H1 (cell line): Measurements from ENCODE around the gene RFXANK. TPM values are rescaled to one million over a fixed set of nuclear protein-coding genes. Genes with fewer than 3 reads are reported as not detected.

Source experiments
- CTCF ChIA-PET: fragments of 300-600 bp; sonication (Branson Sonifier 250); formaldehyde crosslinking; loops from one replicate; lab custom pipeline; 2021; ENCODE audit not compliant: partially characterized antibody; lab: Charles Lee
- POLR2A ChIA-PET: fragments of 300-600 bp; sonication (Branson Sonifier 250); formaldehyde crosslinking; loops from one replicate; lab custom pipeline; 2021; ENCODE audit warnings: inconsistent platforms; ENCODE audit not compliant: partially characterized antibody; lab: Charles Lee
- DNase-seq, 2 experiments: peaks; one replicate each; pipeline versions ENCODE4 v3.0.0 to v3.0.0-alpha.2; 2010 to 2022; ENCODE audit warnings: low spot score in 2 of 2, low read depth in 1 of 2, mixed read lengths in 1 of 2
- FAIRE-seq: peaks from 2 replicates; lab custom pipeline; 2011; peaks lifted over from hg19 to GRCh38; lab: Jason Lieb, UNC
- H2AFZ ChIP-seq: 2 replicates; pipeline ENCODE4 v1.8.1; 2012; ENCODE audit warnings: low read length, inconsistent platforms
- H2AK5ac ChIP-seq: 2 replicates; pipeline ENCODE4 v1.6.1; 2013; ENCODE audit warnings: low read depth, low read length
- H2BK120ac ChIP-seq: replicated peaks from 2 replicates; pipeline ENCODE3; 2013; ENCODE audit warnings: low read depth, low read length, inconsistent platforms
- H2BK12ac ChIP-seq: 2 replicates; pipeline ENCODE4 v1.6.1; 2013; ENCODE audit warnings: low read depth, low read length
- H2BK15ac ChIP-seq: 2 replicates; pipeline ENCODE4 v1.6.1; 2013; ENCODE audit warnings: low read length
- H2BK20ac ChIP-seq: 2 replicates; pipeline ENCODE4 v1.6.1; 2013; ENCODE audit warnings: low read length
- H2BK5ac ChIP-seq: 2 replicates; pipeline ENCODE4 v1.6.1; 2013; ENCODE audit warnings: low read depth, low read length
- H3K14ac ChIP-seq: 2 replicates; pipeline ENCODE4 v1.6.1; 2013; ENCODE audit warnings: inconsistent platforms; ENCODE audit not compliant: insufficient read length
- H3K18ac ChIP-seq: 2 replicates; pipeline ENCODE4 v1.6.1; 2013; ENCODE audit warnings: low read length; ENCODE audit errors: extremely low read depth
- H3K23ac ChIP-seq: 2 replicates; pipeline ENCODE4 v1.6.1; 2013; ENCODE audit warnings: inconsistent platforms; ENCODE audit not compliant: insufficient read length
- H3K23me2 ChIP-seq: 2 replicates; pipeline ENCODE4 v1.6.1; 2013; ENCODE audit warnings: low read depth, low read length
- H3K27ac ChIP-seq: 2 replicates; pipeline ENCODE4 v1.6.1; 2011; ENCODE audit warnings: low read depth, low read length, inconsistent platforms
- H3K27me3 ChIP-seq, 4 experiments: replicated peaks in 1 of 4; 1 replicate in 1 of 4; 2 replicates in 3 of 4; pipeline versions ENCODE4 v1.6.1 to v1.8.1; 2011 to 2013; ENCODE audit warnings: low read length in 3 of 4, mild to moderate bottlenecking in 3 of 4, inconsistent platforms in 2 of 4, mixed read lengths in 2 of 4, moderate library complexity in 1 of 4; ENCODE audit not compliant: control insufficient read depth in 3 of 4, insufficient read depth in 3 of 4; ENCODE audit errors: extremely low read depth in 1 of 4
- H3K36me3 ChIP-seq, 4 experiments: 2 replicates each; pipeline versions ENCODE4 v1.6.1 to v1.8.1; 2011 to 2013; ENCODE audit warnings: mild to moderate bottlenecking in 4 of 4, low read length in 3 of 4, moderate library complexity in 2 of 4, control low read depth in 1 of 4, inconsistent platforms in 1 of 4; ENCODE audit not compliant: insufficient read depth in 4 of 4, control insufficient read depth in 2 of 4
- H3K4ac ChIP-seq: replicated peaks from 2 replicates; pipeline ENCODE3; 2013; ENCODE audit warnings: low read length, low read depth, mixed read lengths, inconsistent platforms; ENCODE audit not compliant: insufficient read length
- H3K4me1 ChIP-seq, 4 experiments: replicated peaks in 1 of 4; 1 replicate in 1 of 4; 2 replicates in 3 of 4; pipeline versions ENCODE4 v1.6.1 to v1.8.1; 2011 to 2013; ENCODE audit warnings: low read length in 3 of 4, inconsistent platforms in 2 of 4, mixed read lengths in 1 of 4; ENCODE audit not compliant: insufficient read depth in 4 of 4, control insufficient read depth in 3 of 4
- H3K4me2 ChIP-seq, 2 experiments: 2 replicates each; pipeline versions ENCODE4 v1.6.1 to v1.8.1; 2011 to 2013; ENCODE audit warnings: low read depth in 2 of 2, low read length in 2 of 2, control low read depth in 1 of 2, inconsistent platforms in 1 of 2, mild to moderate bottlenecking in 1 of 2; ENCODE audit not compliant: insufficient read depth in 1 of 2
- H3K4me3 ChIP-seq, 4 experiments: fragments of 200-600, 300-600 bp in 1 of 4; sonication (generic), shearing (Covaris generic), sonication (Bioruptor Twin) in 1 of 4; 2 replicates each; pipeline versions ENCODE4 v1.5.1 to v1.8.1; 2011 to 2016; ENCODE audit warnings: low read length in 4 of 4, low read depth in 3 of 4, control low read depth in 2 of 4, inconsistent platforms in 2 of 4, mild to moderate bottlenecking in 2 of 4, mixed read lengths in 1 of 4, moderate library complexity in 1 of 4; ENCODE audit not compliant: insufficient read depth in 2 of 4; ENCODE audit errors: extremely low read depth in 1 of 4
- H3K56ac ChIP-seq: replicated peaks from 2 replicates; pipeline ENCODE3; 2013; ENCODE audit warnings: low read depth, mild to moderate bottlenecking, mixed read lengths, low read length, inconsistent platforms; ENCODE audit not compliant: insufficient read length
- H3K79me1 ChIP-seq: 2 replicates; pipeline ENCODE4 v1.6.1; 2013; ENCODE audit warnings: low read depth, low read length, control low read depth
- H3K79me2 ChIP-seq, 2 experiments: 2 replicates each; pipeline versions ENCODE4 v1.6.1 to v1.8.1; 2012 to 2013; ENCODE audit warnings: low read length in 2 of 2, mild to moderate bottlenecking in 2 of 2, inconsistent platforms in 1 of 2; ENCODE audit not compliant: insufficient read depth in 2 of 2, control insufficient read depth in 1 of 2
- H3K9ac ChIP-seq, 4 experiments: replicated peaks in 1 of 4; 1 replicate in 1 of 4; 2 replicates in 3 of 4; pipeline versions ENCODE4 v1.6.1 to v1.8.1; 2011 to 2013; ENCODE audit warnings: low read depth in 3 of 4, low read length in 3 of 4, control low read depth in 2 of 4, mild to moderate bottlenecking in 2 of 4, moderate library complexity in 2 of 4, inconsistent platforms in 1 of 4; ENCODE audit errors: extremely low read depth in 1 of 4
- H3K9me3 ChIP-seq, 2 experiments: 2 replicates each; pipeline versions ENCODE4 v1.6.1 to v1.8.1; 2012 to 2013; ENCODE audit warnings: mild to moderate bottlenecking in 2 of 2, moderate library complexity in 2 of 2, control low read depth in 1 of 2, inconsistent platforms in 1 of 2, low read depth in 1 of 2, low read length in 1 of 2, mixed read lengths in 1 of 2; ENCODE audit not compliant: insufficient read depth in 2 of 2
- H4K20me1 ChIP-seq, 2 experiments: replicated peaks in 1 of 2; 2 replicates each; pipeline versions ENCODE3 to v1.8.1; 2011 to 2013; ENCODE audit warnings: inconsistent platforms in 2 of 2, low read length in 2 of 2, mild to moderate bottlenecking in 1 of 2; ENCODE audit not compliant: insufficient read depth in 2 of 2, control insufficient read depth in 1 of 2
- H4K5ac ChIP-seq: 2 replicates; pipeline ENCODE4 v1.6.1; 2013; ENCODE audit warnings: low read length, low read depth, mixed read lengths, inconsistent platforms; ENCODE audit not compliant: insufficient read length
- H4K8ac ChIP-seq: 2 replicates; pipeline ENCODE4 v1.8.0; 2013; ENCODE audit warnings: mild to moderate bottlenecking, moderate library complexity, low read length, inconsistent platforms; ENCODE audit not compliant: insufficient read depth; ENCODE audit errors: extremely low read depth
- H4K91ac ChIP-seq: replicated peaks from 2 replicates; pipeline ENCODE3; 2013; ENCODE audit warnings: low read length, mixed read lengths, inconsistent platforms; ENCODE audit not compliant: insufficient read length
- CBX5 ChIP-seq: fragments of 300-800, 300-1000 bp; sonication (generic); IDR thresholded peaks from 2 replicates; pipeline ENCODE4 v1.7.1; 2016; ENCODE audit warnings: antibody characterized with exemption, low read length, low read depth
- CEBPB ChIP-seq: IDR thresholded peaks from 2 replicates; pipeline ENCODE4 v1.6.1; 2012; ENCODE audit warnings: low read depth, low read length
- GABPA ChIP-seq: IDR thresholded peaks from 2 replicates; pipeline ENCODE4 v1.6.1; 2011; ENCODE audit warnings: mild to moderate bottlenecking, low read length, moderate library complexity, borderline replicate concordance; ENCODE audit not compliant: insufficient read depth
- SP1 ChIP-seq: IDR thresholded peaks from 2 replicates; pipeline ENCODE4 v1.6.1; 2011; ENCODE audit warnings: low read depth, low read length
- WGBS, 2 experiments: shearing (Covaris generic) in 1 of 2; methylation state at CpG; one replicate each; pipeline versions ENCODE4 v1.1.6 to v1.1.7; 2013 to 2015; ENCODE audit warnings: low lambda C conversion rate in 2 of 2, mixed read lengths in 2 of 2, inconsistent platforms in 1 of 2, low coverage in 1 of 2, missing lambda C conversion rate in 1 of 2; ENCODE audit not compliant: insufficient replicate concordance in 2 of 2, insufficient coverage in 1 of 2, insufficient read length in 1 of 2; ENCODE audit errors: extremely low coverage in 1 of 2, missing lambda C conversion rate in 1 of 2; 5-methylcytosine and 5-hydroxymethylcytosine counted together
- polyA plus RNA-seq, 7 experiments: library from polyadenylated mRNA; depleted of rRNA in 3 of 7; stranded (reverse) in 5 of 7; unstranded in 2 of 7; fragments of >200 nt in 5 of 7; fragments of 200-250 nt in 2 of 7; gene quantifications; 1 replicate in 5 of 7; 2 replicates in 1 of 7; 4 replicates in 1 of 7; pipeline versions ENCODE4 v1.2.1 to v1.2.3, GENCODE V29; 2011 to 2013; ENCODE audit warnings: missing spikeins in 2 of 7, mixed read lengths in 2 of 7
- total RNA-seq: library from RNA; stranded (reverse); fragmentation: NEBNext Ultra II Directional; extraction: Animal tissue kit (Norgen Biotek cat#: 25700); gene quantifications from 2 replicates; pipeline ENCODE4 v1.2.1, GENCODE V29; 2021

The RFXANK gene
- total and polyA plus RNA-seq, 2 of the 8 experiments (the other 6 are each of a cell fraction or from before 2014, with no cell fraction given) = 72.9 to 87.5 TPM

GRCh38 chr19:19181488-19181998, 10.5 kb upstream of the RFXANK start:
- Histone ChIP-seq H2BK15ac (no peak overlapping the region), H3K9ac (no peak overlapping the region), H4K8ac (no peak overlapping the region), H2BK12ac (no peak overlapping the region), H3K4me1 (peaks cover 0 to 3% (median 1%) of the 10 kb centered on the region in 4 experiments; a peak in 4 of 7 replicates), H3K23ac (no peak overlapping the region), H2BK120ac (no peak overlapping the region), H3K27me3 (no peaks in the 10 kb centered on the region), H3K4ac (no peak overlapping the region), H3K36me3 (peaks cover 2 to 6% (median 4%) of the 10 kb centered on the region in 4 experiments; a peak in 6 of 8 replicates), H3K79me2 (no peaks in the 10 kb centered on the region), H3K4me2 (no peak overlapping the region), H3K14ac (no peak overlapping the region), H2BK20ac (no peak overlapping the region), H2AK5ac (no peak overlapping the region), H2AFZ (no peak overlapping the region), H4K91ac (no peak overlapping the region), H3K23me2 (no peaks in the 10 kb centered on the region), H2BK5ac (no peak overlapping the region), H3K56ac (no peak overlapping the region), H3K27ac (no peak overlapping the region), H3K18ac (no peak overlapping the region), H4K5ac (no peak overlapping the region), H3K9me3 (no peaks in the 10 kb centered on the region), H4K20me1 (peaks cover 0 to 7% of the 10 kb centered on the region in 2 experiments), H3K4me3 (no peak overlapping the region), H3K79me1 (no peaks in the 10 kb centered on the region)
- no peak for TF ChIP-seq GABPA
- no peak for TF ChIP-seq CBX5
- TF ChIP-seq CEBPB = no peak
- no peak for TF ChIP-seq SP1
- DNase-seq (no peak), FAIRE-seq (no peak)
- WGBS, 2 experiments = 91% methylated on average over 9 of the region's 9 CpGs; no CpG with 5 or more reads in 1 of the 2 experiments
- ChIA-PET POLR2A (interaction anchor here (0.5 to 1.4 kb wide), 5 partner anchors 10 to 211 kb away, joined by 3 to 8 read pairs (median 4); partner anchors contain the start of genes BORCS8, MEF2B and RFXANK), CTCF (interaction anchor here (0.8 kb wide), 1 partner anchor 126 kb away, joined by 3 read pairs; no protein-coding TSS in a partner anchor)
